K562 treated with DMSO at 1 percent for 4 hours (cell line): ENCODE data around the gene MAPK6. TPM values are rescaled to one million over a fixed set of nuclear protein-coding genes. Genes with fewer than 3 reads are reported as not detected.

Source experiments
- total RNA-seq: library from RNA; unstranded; fragments of 300-600 nt; gene quantifications from 2 replicates; pipeline ENCODE4 v1.2.3, GENCODE V29; 2022; ENCODE audit not compliant: insufficient read depth

MAPK6 gene
- total RNA-seq: 24.5 and 27.8 TPM in 2 replicates

GRCh38 chr15:52018693-52019393 lies at the start of gene MAPK6:
TSS of gene MAPK6 (plus strand) at chr15:52019219. CDS start at chr15:52046461, 27,242 bp downstream.

DNA sequence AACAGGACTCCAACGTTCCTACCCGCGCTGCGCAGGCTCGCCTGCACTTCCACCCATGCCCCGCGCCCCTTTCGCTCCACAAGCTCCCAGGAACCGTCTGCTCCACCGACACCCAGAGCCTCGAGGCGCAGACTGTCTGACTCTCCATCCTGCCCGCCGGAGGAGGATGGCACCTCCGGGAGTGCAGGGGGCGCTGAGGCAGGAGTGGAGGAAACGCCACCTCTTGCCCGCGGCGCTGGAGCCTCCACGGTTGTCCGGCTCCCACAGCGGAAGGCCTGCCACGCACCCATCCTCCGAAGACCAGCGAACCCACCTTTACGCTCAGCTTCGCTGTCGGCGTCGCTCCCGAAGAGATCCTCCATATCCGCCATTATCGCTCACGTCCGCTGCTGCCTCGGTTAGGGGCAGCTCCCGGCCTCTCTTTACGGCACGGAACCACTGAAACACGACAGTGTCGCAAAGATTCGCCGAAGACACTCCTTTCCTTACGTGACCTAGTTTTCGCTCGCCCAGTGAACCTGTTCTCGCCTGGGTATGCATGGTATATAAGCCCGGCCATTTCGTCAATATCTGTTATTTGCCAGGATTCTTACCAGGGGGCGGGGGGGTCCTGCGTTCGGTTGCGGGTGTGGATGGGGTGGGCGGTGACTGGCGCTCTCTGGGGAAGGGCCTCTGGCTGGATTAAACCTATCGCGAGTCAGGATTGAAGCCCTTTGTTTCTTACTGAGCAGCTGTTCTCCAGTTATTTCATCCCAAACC lies 47.5 kb upstream of the MAPK6 start, which contains the start of gene LEO1:
Gene LEO1 (minus strand): TSS at position 404 of the 759 bp plus-strand sequence. CDS start 33 bp downstream, at position 371.

Other genes starting within 250 kb of the MAPK6 start
- 11.0 and 13.3 TPM in 2 replicates for gene TMOD3, start 189.6 kb upstream of the MAPK6 start, total RNA-seq
- gene LEO1, start 47.4 kb upstream of the MAPK6 start, total RNA-seq: 22.4 TPM in 2 replicates
- not detected in 2 replicates for gene BCL2L10, start 93.6 kb downstream of the MAPK6 start, total RNA-seq
- 1.1 and 2.3 TPM in 2 replicates for gene GNB5, start 172.2 kb downstream of the MAPK6 start, total RNA-seq